ENCODE results near the gene PLEKHS1.
"Not testable (repeated sequence)": the region's sequence is repeated elsewhere in the genome, so short reads cannot be mapped to it uniquely, and the experiment has no call there.

Gene PLEKHS1

DNA sequence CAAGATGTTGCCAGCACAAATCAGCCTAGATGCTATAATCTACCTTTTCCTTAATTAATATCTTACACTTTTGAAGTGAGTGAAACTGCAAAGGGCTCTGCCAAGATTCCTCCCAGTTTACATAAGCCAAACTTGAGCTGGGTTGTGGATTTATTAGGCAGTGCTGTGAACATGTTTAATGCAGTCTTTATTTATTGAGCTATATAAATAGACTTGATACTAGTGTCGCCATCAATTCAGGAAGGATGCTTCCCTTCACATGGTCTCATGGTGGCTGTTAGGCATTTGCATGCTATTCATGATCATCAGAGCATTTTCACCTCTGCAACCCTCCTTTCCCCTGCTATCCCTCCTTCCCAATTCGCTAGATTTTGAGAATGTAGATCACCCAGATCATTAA is 40.2 kb downstream of the PLEKHS1 start:
- DNase-seq (ENCODE audit: low read depth) = no peak

DNA sequence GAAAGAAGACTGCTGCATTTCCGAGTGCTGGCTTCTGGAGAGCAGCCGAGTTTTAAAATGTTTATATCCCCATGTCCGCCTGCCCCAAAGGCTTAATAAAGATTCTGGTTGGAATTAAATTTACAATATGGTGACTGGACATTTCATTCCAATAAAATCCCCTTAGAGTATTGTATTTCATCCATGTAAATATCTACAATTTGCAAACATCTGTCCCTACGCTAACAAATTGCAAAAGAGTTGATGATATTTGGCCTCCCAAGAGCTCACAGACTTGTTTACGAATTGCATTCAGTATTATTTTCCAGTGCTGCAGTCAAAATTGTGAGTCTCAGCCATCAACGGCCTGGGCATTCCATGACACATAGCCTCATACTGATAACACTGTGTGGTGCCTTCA is 50.1 kb downstream of the PLEKHS1 start:
- no peak for DNase-seq (ENCODE audit: low read depth)

DNA sequence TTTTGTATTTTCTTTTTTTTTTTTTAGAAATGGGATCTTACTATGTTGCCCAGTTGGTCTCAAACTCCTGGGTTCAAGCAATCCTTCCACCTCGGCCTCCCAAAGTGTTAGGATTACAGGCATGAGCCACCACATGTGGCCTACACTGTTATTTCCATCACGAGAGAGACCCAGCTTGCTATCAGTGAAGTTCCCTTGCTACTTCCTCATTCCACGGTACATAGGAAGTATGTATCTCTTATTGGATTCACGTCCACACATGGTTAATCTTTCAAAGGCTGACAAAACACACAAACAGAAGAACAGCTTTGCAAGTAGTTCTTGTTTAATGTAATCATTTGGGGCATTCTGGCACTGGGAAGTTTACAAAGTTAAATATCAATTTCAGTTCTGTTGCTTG is 51.5 kb downstream of the PLEKHS1 start:
- no peak for DNase-seq (ENCODE audit: low read depth)

DNA sequence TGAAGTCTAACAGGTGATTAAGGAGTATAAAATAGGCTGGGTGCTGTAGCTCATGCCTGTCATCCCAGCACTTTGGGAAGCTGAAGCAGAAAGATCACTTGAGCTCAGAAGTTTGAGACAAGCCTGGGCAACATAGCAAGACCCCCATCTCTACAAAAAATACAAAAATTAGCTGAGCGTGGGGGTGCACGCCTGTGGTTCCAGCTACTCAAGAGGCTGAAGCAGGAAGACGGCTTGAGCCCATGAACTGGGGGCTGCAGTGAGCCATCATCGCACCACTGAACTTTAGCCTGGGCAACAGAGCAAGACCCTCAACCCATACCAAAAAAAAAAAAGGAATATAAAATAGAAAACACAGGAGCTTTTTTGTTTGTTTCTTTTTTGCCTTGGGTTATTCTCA is 55.0 kb downstream of the PLEKHS1 start:
- no peak for DNase-seq (ENCODE audit: low read depth)

DNA sequence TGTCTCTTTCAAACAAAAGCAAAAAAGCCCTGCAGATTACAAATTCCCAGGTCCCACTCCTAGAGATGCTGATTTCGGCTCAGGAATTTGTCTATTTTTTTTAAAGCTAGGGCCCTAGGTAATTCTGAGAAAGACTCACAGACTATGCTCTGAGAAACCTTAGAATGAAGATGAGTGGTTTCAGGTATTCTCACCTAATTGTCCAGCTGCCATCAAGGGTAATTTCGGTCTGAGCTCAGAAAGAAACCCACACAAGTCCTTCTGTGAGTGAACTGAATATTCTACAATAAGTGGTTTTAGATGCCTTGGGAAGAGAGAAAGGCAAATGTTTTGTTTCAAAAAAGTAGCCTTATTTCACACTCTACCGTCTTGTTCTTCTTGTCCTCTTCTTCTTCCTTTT is 56.7 kb downstream of the PLEKHS1 start:
- DNase-seq (ENCODE audit: low read depth) = no peak

DNA sequence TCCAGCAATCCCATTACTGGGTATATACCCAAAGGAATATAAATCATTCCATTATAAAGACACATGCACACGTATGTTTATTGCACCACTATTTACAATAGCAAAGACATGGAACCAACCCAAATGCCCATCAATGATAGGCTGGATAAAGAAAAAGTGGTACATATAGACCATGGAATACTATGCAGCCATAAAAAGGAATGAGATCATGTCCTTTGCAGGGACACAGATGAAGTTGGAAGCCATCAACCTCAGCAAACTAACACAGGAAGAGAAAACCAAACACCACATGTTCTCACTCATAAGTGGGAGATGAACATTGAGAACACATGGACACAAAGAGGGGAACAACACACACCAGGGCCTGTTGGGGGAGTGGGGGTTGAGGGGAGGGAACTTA is 63.2 kb downstream of the PLEKHS1 start:
- DNase-seq (ENCODE audit: low read depth) = not testable (repeated sequence)

DNA sequence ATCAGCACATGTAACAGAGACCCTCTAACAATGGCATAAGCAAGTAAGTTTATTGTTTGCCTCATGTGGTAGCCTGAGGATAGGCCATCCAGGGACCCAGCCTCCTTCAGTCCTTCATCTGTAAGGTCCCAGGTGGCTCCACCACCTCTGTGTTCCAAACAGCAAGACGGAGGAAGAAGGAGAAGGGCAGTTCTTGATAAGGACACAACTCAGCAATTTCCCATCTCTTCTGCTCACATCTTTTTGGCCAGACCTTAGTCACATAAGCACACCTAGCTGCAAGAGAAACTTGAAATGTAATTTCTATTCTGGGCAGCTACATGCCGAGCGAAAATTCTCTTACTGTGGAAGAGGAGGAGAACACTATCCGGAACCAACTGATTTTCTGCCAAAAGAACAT is 68.5 kb downstream of the PLEKHS1 start:
- no peak for DNase-seq (ENCODE audit: low read depth)

DNA sequence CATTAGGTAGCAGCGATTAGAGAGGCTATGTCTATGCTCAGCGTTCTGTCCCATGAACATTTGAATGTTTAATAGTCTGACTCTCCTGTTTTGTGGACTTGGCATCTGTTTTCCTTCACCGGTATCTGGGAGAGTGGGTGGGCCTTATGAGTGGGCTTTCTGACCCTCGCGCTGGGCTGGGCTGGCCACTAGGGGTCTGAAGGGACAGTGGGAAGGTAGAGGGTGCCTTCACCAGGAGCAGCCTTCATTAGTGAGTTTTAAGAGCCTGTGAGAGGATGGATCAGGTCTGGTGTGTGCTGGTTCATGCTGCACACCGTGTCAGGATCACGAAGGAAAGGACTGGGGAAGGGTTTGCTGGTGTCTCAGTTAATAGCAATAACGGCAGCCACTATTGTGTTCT is 69.0 kb downstream of the PLEKHS1 start:
- no peak for DNase-seq (ENCODE audit: low read depth)

DNA sequence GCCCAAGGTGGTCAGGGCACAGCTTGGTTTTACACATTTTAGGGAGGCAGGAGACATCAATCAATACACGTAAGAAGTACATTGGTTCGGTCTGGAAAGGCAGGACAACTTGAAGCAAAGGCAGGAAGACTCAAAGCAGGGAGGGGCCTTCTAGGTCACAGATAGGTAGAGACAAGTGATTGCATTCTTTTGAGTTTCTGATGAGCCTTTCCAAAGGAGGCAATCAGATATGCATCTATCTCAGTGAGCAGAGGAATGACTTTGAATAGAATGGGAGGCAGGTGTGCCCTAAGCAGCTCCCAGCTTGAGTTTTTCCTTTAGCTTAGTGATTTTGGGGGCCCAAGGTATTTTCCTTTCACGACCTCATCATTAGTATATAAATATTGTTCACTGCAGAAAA is 69.8 kb downstream of the PLEKHS1 start:
- DNase-seq (ENCODE audit: low read depth) = not testable (repeated sequence)

DNA sequence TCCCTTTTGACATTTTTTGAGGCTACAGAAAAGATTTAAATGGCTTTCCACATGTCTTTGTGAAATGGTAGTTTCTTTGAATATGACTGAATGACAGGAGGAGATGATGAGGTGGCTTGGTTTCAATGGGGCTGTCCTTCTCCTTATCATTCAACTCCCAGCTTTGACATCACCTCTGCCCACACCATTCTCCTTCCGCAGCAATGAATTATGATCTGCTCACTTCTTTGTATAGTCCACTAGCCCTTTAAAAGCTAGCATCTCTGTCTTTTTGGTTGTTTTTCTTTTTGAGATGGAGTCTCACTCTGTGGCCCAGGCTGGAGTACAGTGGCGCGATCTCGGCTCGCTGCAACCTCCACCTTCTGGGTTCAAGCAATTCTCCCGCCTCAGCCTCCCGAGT is 70.7 kb downstream of the PLEKHS1 start:
- no peak for DNase-seq (ENCODE audit: low read depth)

DNA sequence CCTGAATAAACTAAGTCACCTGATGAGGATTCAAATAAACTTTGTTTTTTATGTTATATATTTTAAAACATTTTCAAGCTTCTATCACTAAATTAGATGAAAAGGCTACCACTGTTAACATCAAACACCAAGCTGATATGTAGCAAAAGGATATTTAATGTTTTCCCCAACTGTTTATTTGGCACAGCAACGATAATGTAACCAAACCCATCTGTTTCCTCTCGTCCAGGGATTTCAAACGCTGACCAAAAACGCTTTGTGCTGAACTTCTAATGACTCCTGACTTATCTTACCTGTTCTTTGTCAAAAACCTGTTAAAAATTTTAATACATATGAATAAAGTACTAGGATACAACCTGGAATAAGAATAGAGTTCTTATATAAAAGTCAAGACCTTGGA is 71.9 kb downstream of the PLEKHS1 start:
- DNase-seq (ENCODE audit: low read depth) = no peak

DNA sequence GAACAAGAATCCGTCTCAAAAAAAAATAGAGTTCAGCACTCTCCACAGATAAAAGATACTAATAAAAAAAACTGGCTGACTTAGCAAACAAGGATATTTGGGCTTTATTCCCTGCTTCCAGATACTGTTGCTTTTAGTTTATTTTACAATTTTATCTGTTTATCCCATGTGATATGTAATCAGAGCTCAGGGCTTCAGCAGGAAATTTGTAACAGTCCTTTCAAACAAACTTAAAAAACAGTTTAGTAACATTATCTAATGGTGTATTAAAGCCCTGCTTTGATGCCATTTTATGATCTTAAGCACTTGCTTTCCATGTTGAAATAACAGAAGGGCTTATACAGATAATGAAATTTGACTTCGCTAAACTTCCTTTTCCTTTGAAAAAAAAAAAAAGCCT is 74.3 kb downstream of the PLEKHS1 start:
- peak; percentile 1 for DNase-seq (ENCODE audit: low read depth)

DNA sequence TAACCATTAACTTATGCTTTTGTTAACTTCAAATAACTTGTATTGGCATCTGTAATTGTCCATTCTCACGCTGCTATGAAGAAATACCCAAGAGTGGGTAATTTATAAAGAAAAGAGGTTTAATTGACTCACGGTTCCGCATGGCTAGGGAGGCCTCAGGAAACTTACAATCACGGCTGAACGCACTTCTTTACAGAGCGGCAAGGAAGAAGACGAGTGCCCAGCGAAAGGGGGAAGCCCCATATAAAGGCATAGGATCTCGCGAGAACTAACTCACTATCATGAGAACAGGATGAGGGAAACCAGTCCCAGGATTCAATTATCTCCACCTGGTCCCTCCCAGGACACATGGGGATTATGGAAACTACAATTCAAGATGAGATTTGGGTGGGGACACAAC is 77.1 kb downstream of the PLEKHS1 start:
- DNase-seq (ENCODE audit: low read depth) = not testable (repeated sequence)
